HEK293 (cell line): ENCODE results near the gene HOXC11.

Experiments
- GLI2 ChIP-seq: fragments of 450-650 bp; formaldehyde crosslinking; IDR thresholded peaks from 2 replicates; pipeline ENCODE4; 2017; ENCODE audit warnings: missing biosample characterization, missing genetic modification characterization, low read depth, borderline replicate concordance
- KLF10 ChIP-seq: fragments of 450-650 bp; IDR thresholded peaks from 2 replicates; pipeline ENCODE4 v1.5.1; 2018; ENCODE audit warnings: missing biosample characterization, mild to moderate bottlenecking, missing genetic modification characterization
- SETDB1 ChIP-seq: IDR thresholded peaks from one replicate; pipeline ENCODE4 v1.6.1; 2017; ENCODE audit warnings: mild to moderate bottlenecking, low read length, moderate library complexity, mixed read lengths; ENCODE audit not compliant: insufficient read length
- ZEB2 ChIP-seq: fragments of 450-650 bp; formaldehyde crosslinking; IDR thresholded peaks from 2 replicates; pipeline ENCODE4 v1.5.1; 2016; ENCODE audit warnings: missing biosample characterization, missing genetic modification characterization
- ZNF114 ChIP-seq: fragments of 450-650 bp; formaldehyde crosslinking; IDR thresholded peaks from 2 replicates; pipeline ENCODE4 v1.5.0; 2017; ENCODE audit warnings: missing biosample characterization, missing genetic modification characterization
- ZNF133 ChIP-seq: fragments of 450-650 bp; formaldehyde crosslinking; IDR thresholded peaks from 2 replicates; pipeline ENCODE4 v1.5.1; 2016; ENCODE audit warnings: missing biosample characterization, missing genetic modification characterization
- ZNF175 ChIP-seq: fragments of 450-650 bp; formaldehyde crosslinking; IDR thresholded peaks from 2 replicates; pipeline ENCODE4 v1.5.1; 2016; ENCODE audit warnings: missing biosample characterization, missing genetic modification characterization
- ZNF2 ChIP-seq: fragments of 450-650 bp; formaldehyde crosslinking; IDR thresholded peaks from 2 replicates; pipeline ENCODE4 v1.5.1; 2016; ENCODE audit warnings: missing biosample characterization, missing genetic modification characterization
- ZNF202 ChIP-seq: fragments of 450-650 bp; formaldehyde crosslinking; IDR thresholded peaks from 2 replicates; pipeline ENCODE4 v1.5.1; 2016; ENCODE audit warnings: missing biosample characterization, missing genetic modification characterization, borderline replicate concordance
- ZNF311 ChIP-seq: fragments of 450-650 bp; formaldehyde crosslinking; IDR thresholded peaks from 2 replicates; pipeline ENCODE4 v1.5.1; 2017; ENCODE audit warnings: missing biosample characterization, missing genetic modification characterization, borderline replicate concordance
- ZNF324 ChIP-seq: fragments of 450-650 bp; formaldehyde crosslinking; IDR thresholded peaks from 2 replicates; pipeline ENCODE4 v1.5.1; 2016; ENCODE audit warnings: missing biosample characterization, missing genetic modification characterization
- ZNF37A ChIP-seq: fragments of 450-650 bp; IDR thresholded peaks from 2 replicates; pipeline ENCODE4 v1.5.1; 2018; ENCODE audit warnings: missing biosample characterization, missing genetic modification characterization
- ZNF473 ChIP-seq: fragments of 450-650 bp; formaldehyde crosslinking; IDR thresholded peaks from 2 replicates; pipeline ENCODE4 v1.5.1; 2017; ENCODE audit warnings: missing biosample characterization, missing genetic modification characterization
- ZNF571 ChIP-seq: fragments of 450-650 bp; formaldehyde crosslinking; IDR thresholded peaks from 2 replicates; pipeline ENCODE4 v1.5.0; 2017; ENCODE audit warnings: missing biosample characterization, missing genetic modification characterization
- ZNF624 ChIP-seq: fragments of 450-650 bp; formaldehyde crosslinking; IDR thresholded peaks from 2 replicates; pipeline ENCODE4 v1.5.1; 2017; ENCODE audit warnings: missing biosample characterization, missing genetic modification characterization
- ZNF785 ChIP-seq: fragments of 450-650 bp; formaldehyde crosslinking; IDR thresholded peaks from 2 replicates; pipeline ENCODE4 v1.5.1; 2016; ENCODE audit warnings: missing biosample characterization, missing genetic modification characterization
- ZNF792 ChIP-seq: fragments of 450-650 bp; formaldehyde crosslinking; IDR thresholded peaks from 2 replicates; pipeline ENCODE4 v1.5.1; 2016; ENCODE audit warnings: missing biosample characterization, missing genetic modification characterization
- ZNF837 ChIP-seq: fragments of 450-650 bp; formaldehyde crosslinking; IDR thresholded peaks from 2 replicates; pipeline ENCODE4 v1.5.1; 2016; ENCODE audit warnings: missing biosample characterization, missing genetic modification characterization
- TF ChIP-seq, protein P1 (sequence below): fragments of 450-650 bp; formaldehyde crosslinking; IDR thresholded peaks from 2 replicates; pipeline ENCODE4 v1.5.1; 2016; ENCODE audit warnings: missing biosample characterization, missing genetic modification characterization
- TF ChIP-seq, protein P2 (sequence below): fragments of 450-650 bp; formaldehyde crosslinking; conservative IDR thresholded peaks from 2 replicates; pipeline ENCODE4 v1.5.1; 2016; ENCODE audit warnings: low read depth, missing biosample characterization, missing genetic modification characterization
- TF ChIP-seq, protein P3 (sequence below): fragments of 450-650 bp; formaldehyde crosslinking; IDR thresholded peaks from 2 replicates; pipeline ENCODE4 v1.5.1; 2016; ENCODE audit warnings: missing biosample characterization, missing genetic modification characterization, low read depth
- TF ChIP-seq, protein P4 (sequence below): fragments of 450-650 bp; IDR thresholded peaks from 2 replicates; pipeline ENCODE4 v1.5.1; 2018; ENCODE audit warnings: missing biosample characterization, missing genetic modification characterization
- TF ChIP-seq, protein P5 (sequence below): fragments of 450-650 bp; formaldehyde crosslinking; IDR thresholded peaks from 2 replicates; pipeline ENCODE4 v1.5.1; 2016; ENCODE audit warnings: missing biosample characterization, missing genetic modification characterization
- TF ChIP-seq, protein P6 (sequence below): fragments of 450-650 bp; formaldehyde crosslinking; IDR thresholded peaks from 2 replicates; pipeline ENCODE4 v1.5.1; 2016; ENCODE audit warnings: missing biosample characterization, missing genetic modification characterization, borderline replicate concordance

The HOXC11 gene

DNA sequence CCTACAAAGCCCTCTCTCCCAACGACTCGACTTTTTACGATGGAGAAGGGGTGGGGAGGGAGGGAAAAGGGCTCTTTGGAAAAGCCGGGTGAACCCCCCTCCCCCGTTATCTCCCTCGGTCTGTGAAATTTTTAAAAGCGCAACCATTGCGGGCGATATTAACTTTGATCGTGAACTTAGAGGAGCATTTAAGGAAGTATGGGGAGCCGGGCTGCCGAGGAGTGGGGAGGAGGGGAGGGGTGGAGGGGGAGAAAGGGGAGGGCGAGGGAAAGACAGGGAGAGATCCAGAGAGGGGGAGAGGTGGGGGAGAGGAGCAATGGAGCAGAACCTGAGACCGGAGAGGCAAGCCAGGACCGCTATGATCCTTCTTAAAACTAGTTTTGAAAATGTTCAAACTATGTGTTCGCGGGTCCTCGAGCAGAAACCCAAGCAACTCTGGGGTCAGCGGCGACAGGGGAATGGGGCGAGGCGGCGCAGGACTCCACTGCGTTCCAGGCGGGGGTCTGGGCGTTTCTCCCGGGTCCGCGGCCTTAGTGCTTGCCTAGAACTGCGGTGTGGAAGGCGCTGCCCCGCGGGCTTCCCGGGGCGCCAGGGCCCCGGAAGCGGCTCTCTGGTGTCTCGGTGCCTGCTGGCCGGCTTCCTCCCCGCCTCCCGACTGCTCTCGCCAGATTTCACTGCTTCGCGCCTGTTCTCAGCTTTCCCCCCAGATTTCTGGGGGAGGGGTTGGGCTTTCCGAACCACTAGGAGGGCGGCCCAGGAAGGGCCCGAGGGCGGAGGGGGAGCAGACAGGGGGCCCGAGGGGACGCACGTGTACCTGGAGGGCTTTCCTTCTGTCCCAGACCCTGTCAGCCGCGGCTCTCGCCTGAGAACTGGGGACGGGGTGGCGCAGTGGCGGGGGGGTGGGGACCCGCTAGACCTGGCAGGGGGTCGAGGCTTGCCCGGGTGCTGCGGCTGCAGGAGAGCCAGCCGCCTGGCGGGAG is 1.4 kb downstream of the HOXC11 start, which contains the start of gene HOTAIR (continued):
- TF ChIP-seq ZNF837 (tag by site-specific recombination) = no peak
- no peak for TF ChIP-seq GLI2 (tag by site-specific recombination)
- TF ChIP-seq ZEB2 = 0 out of 2 replicates have a peak, but pooled peaks have one; percentile 58
- TF ChIP-seq ZNF175 = no peak
- no peak for TF ChIP-seq SETDB1
- TF ChIP-seq ZNF792 (tag by site-specific recombination) = no peak
- no peak for TF ChIP-seq ZNF114 (tag by site-specific recombination)
- TF ChIP-seq, protein P1, sequence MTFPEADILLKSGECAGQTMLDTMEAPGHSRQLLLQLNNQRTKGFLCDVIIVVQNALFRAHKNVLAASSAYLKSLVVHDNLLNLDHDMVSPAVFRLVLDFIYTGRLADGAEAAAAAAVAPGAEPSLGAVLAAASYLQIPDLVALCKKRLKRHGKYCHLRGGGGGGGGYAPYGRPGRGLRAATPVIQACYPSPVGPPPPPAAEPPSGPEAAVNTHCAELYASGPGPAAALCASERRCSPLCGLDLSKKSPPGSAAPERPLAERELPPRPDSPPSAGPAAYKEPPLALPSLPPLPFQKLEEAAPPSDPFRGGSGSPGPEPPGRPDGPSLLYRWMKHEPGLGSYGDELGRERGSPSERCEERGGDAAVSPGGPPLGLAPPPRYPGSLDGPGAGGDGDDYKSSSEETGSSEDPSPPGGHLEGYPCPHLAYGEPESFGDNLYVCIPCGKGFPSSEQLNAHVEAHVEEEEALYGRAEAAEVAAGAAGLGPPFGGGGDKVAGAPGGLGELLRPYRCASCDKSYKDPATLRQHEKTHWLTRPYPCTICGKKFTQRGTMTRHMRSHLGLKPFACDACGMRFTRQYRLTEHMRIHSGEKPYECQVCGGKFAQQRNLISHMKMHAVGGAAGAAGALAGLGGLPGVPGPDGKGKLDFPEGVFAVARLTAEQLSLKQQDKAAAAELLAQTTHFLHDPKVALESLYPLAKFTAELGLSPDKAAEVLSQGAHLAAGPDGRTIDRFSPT (tag by site-specific recombination) = no peak
- peak; percentile 19; the same call in 1 of the 2 replicates for TF ChIP-seq KLF10 (tag by site-specific recombination)
- TF ChIP-seq, protein P2, sequence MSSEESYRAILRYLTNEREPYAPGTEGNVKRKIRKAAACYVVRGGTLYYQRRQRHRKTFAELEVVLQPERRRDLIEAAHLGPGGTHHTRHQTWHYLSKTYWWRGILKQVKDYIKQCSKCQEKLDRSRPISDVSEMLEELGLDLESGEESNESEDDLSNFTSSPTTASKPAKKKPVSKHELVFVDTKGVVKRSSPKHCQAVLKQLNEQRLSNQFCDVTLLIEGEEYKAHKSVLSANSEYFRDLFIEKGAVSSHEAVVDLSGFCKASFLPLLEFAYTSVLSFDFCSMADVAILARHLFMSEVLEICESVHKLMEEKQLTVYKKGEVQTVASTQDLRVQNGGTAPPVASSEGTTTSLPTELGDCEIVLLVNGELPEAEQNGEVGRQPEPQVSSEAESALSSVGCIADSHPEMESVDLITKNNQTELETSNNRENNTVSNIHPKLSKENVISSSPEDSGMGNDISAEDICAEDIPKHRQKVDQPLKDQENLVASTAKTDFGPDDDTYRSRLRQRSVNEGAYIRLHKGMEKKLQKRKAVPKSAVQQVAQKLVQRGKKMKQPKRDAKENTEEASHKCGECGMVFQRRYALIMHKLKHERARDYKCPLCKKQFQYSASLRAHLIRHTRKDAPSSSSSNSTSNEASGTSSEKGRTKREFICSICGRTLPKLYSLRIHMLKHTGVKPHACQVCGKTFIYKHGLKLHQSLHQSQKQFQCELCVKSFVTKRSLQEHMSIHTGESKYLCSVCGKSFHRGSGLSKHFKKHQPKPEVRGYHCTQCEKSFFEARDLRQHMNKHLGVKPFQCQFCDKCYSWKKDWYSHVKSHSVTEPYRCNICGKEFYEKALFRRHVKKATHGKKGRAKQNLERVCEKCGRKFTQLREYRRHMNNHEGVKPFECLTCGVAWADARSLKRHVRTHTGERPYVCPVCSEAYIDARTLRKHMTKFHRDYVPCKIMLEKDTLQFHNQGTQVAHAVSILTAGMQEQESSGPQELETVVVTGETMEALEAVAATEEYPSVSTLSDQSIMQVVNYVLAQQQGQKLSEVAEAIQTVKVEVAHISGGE (tag by site-specific recombination) = peak; percentile 86
- peak; percentile 26; the same call in 1 of the 2 replicates for TF ChIP-seq ZNF324
- TF ChIP-seq, protein P3, sequence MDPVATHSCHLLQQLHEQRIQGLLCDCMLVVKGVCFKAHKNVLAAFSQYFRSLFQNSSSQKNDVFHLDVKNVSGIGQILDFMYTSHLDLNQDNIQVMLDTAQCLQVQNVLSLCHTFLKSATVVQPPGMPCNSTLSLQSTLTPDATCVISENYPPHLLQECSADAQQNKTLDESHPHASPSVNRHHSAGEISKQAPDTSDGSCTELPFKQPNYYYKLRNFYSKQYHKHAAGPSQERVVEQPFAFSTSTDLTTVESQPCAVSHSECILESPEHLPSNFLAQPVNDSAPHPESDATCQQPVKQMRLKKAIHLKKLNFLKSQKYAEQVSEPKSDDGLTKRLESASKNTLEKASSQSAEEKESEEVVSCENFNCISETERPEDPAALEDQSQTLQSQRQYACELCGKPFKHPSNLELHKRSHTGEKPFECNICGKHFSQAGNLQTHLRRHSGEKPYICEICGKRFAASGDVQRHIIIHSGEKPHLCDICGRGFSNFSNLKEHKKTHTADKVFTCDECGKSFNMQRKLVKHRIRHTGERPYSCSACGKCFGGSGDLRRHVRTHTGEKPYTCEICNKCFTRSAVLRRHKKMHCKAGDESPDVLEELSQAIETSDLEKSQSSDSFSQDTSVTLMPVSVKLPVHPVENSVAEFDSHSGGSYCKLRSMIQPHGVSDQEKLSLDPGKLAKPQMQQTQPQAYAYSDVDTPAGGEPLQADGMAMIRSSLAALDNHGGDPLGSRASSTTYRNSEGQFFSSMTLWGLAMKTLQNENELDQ = no peak
- TF ChIP-seq ZNF2 (tag by site-specific recombination) = 0 out of 2 replicates have a peak, but pooled peaks have one; percentile 24
- no peak for TF ChIP-seq ZNF37A
- TF ChIP-seq ZNF311 (tag by site-specific recombination) = no peak
- no peak for TF ChIP-seq ZNF133
- no peak for TF ChIP-seq ZNF624 (tag by site-specific recombination)
- TF ChIP-seq, protein P4, sequence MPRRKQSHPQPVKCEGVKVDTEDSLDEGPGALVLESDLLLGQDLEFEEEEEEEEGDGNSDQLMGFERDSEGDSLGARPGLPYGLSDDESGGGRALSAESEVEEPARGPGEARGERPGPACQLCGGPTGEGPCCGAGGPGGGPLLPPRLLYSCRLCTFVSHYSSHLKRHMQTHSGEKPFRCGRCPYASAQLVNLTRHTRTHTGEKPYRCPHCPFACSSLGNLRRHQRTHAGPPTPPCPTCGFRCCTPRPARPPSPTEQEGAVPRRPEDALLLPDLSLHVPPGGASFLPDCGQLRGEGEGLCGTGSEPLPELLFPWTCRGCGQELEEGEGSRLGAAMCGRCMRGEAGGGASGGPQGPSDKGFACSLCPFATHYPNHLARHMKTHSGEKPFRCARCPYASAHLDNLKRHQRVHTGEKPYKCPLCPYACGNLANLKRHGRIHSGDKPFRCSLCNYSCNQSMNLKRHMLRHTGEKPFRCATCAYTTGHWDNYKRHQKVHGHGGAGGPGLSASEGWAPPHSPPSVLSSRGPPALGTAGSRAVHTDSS (tag by site-specific recombination) = no peak
- TF ChIP-seq, protein P5, sequence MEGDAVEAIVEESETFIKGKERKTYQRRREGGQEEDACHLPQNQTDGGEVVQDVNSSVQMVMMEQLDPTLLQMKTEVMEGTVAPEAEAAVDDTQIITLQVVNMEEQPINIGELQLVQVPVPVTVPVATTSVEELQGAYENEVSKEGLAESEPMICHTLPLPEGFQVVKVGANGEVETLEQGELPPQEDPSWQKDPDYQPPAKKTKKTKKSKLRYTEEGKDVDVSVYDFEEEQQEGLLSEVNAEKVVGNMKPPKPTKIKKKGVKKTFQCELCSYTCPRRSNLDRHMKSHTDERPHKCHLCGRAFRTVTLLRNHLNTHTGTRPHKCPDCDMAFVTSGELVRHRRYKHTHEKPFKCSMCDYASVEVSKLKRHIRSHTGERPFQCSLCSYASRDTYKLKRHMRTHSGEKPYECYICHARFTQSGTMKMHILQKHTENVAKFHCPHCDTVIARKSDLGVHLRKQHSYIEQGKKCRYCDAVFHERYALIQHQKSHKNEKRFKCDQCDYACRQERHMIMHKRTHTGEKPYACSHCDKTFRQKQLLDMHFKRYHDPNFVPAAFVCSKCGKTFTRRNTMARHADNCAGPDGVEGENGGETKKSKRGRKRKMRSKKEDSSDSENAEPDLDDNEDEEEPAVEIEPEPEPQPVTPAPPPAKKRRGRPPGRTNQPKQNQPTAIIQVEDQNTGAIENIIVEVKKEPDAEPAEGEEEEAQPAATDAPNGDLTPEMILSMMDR (tag by site-specific recombination) = no peak
- TF ChIP-seq, protein P6, sequence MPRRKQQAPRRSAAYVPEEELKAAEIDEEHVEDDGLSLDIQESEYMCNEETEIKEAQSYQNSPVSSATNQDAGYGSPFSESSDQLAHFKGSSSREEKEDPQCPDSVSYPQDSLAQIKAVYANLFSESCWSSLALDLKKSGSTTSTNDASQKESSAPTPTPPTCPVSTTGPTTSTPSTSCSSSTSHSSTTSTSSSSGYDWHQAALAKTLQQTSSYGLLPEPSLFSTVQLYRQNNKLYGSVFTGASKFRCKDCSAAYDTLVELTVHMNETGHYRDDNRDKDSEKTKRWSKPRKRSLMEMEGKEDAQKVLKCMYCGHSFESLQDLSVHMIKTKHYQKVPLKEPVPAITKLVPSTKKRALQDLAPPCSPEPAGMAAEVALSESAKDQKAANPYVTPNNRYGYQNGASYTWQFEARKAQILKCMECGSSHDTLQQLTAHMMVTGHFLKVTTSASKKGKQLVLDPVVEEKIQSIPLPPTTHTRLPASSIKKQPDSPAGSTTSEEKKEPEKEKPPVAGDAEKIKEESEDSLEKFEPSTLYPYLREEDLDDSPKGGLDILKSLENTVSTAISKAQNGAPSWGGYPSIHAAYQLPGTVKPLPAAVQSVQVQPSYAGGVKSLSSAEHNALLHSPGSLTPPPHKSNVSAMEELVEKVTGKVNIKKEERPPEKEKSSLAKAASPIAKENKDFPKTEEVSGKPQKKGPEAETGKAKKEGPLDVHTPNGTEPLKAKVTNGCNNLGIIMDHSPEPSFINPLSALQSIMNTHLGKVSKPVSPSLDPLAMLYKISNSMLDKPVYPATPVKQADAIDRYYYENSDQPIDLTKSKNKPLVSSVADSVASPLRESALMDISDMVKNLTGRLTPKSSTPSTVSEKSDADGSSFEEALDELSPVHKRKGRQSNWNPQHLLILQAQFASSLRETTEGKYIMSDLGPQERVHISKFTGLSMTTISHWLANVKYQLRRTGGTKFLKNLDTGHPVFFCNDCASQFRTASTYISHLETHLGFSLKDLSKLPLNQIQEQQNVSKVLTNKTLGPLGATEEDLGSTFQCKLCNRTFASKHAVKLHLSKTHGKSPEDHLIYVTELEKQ = no peak
- no peak for TF ChIP-seq ZNF473
- TF ChIP-seq ZNF202 (tag by site-specific recombination) = no peak
- TF ChIP-seq ZNF571 (tag by site-specific recombination) = no peak
- no peak for TF ChIP-seq ZNF785 (tag by site-specific recombination)
